GM12874 (cell line): ENCODE measurements around the gene PPP1R9A.

Experiments
- CTCF ChIP-seq: IDR thresholded peaks from 2 replicates; pipeline ENCODE4 v1.5.1; 2011; ENCODE audit warnings: low read depth, mild to moderate bottlenecking, control low read depth, low read length, moderate library complexity; ENCODE audit not compliant: insufficient read depth

The PPP1R9A gene

GRCh38 chr7:95056107-95056739 lies 148.8 kb downstream of the PPP1R9A start:
- TF ChIP-seq CTCF, result no peak

GRCh38 chr7:95056901-95057300 lies 149.5 kb downstream of the PPP1R9A start:
- no peak for TF ChIP-seq CTCF

- TF ChIP-seq CTCF, result no peak
These were observed 152.5 kb downstream of the PPP1R9A start for GRCh38 chr7:95059842-95060313.

GRCh38 chr7:95062901-95063300 lies 155.5 kb downstream of the PPP1R9A start:
- no peak for TF ChIP-seq CTCF

- no peak for TF ChIP-seq CTCF
These were observed 159.5 kb downstream of the PPP1R9A start for GRCh38 chr7:95066737-95067530.

GRCh38 chr7:95088536-95089215 lies 181.3 kb downstream of the PPP1R9A start:
- TF ChIP-seq CTCF, result no peak
